ENCODE data around the gene NDUFC1.

- TF ChIP-seq, protein P1, sequence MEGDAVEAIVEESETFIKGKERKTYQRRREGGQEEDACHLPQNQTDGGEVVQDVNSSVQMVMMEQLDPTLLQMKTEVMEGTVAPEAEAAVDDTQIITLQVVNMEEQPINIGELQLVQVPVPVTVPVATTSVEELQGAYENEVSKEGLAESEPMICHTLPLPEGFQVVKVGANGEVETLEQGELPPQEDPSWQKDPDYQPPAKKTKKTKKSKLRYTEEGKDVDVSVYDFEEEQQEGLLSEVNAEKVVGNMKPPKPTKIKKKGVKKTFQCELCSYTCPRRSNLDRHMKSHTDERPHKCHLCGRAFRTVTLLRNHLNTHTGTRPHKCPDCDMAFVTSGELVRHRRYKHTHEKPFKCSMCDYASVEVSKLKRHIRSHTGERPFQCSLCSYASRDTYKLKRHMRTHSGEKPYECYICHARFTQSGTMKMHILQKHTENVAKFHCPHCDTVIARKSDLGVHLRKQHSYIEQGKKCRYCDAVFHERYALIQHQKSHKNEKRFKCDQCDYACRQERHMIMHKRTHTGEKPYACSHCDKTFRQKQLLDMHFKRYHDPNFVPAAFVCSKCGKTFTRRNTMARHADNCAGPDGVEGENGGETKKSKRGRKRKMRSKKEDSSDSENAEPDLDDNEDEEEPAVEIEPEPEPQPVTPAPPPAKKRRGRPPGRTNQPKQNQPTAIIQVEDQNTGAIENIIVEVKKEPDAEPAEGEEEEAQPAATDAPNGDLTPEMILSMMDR (IDR thresholded peaks at IDR 0.05; ENCODE audit: low read depth, low read length) = no peak
- TF ChIP-seq EZH2phosphoT487 (IDR thresholded peaks at IDR 0.05; ENCODE audit: low read depth) = no peak
Measured at GRCh38 chr4:139256349-139256748, 45.9 kb downstream of the NDUFC1 start.
